Adrenal gland (tissue), 5 donors: ENCODE results near the gene TDG.

Source experiments
- CTCF ChIP-seq, 6 experiments: fragments of 450-650 bp in 4 of 6; fragments of 200-600 bp in 2 of 6; sonication (generic) in 1 of 6; IDR thresholded peaks; 1 replicate in 5 of 6; 2 replicates in 1 of 6; pipeline versions ENCODE4 v1.5.1 to v1.8.0; 2016 to 2021; ENCODE audit warnings: antibody characterized with exemption in 6 of 6, mild to moderate bottlenecking in 2 of 6, moderate library complexity in 1 of 6
- POLR2A ChIP-seq, 2 donors: fragments of 450-650 bp; IDR thresholded peaks; one replicate each; pipeline ENCODE4 v1.6.1; 2017; ENCODE audit warnings: antibody characterized with exemption in 2 of 2, mild to moderate bottlenecking in 2 of 2, moderate library complexity in 1 of 2
- donor health status: DM: no; HTN: no; CAD: no.

DNA sequence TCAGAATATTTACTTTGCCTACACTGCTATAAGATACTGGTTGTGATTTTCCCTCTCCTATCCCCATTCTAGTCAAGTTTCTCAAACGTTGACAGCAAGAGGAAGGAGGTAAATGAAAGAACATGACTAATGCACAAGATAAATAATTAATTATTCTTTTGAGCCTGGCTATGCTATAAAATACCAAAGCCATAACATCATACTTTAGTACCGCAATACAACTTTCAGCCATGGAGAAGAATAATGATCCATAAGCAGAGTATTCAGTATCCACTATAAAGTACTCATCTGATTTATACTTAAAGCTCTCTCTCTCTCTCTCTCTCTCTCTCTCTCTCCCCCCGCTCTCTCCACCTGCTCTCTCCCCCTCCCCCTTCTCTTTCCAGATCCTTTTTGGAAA lies 41.3 kb downstream of the TDG start:
- TF ChIP-seq CTCF (IDR thresholded peaks at IDR 0.05) (no peak), POLR2A (IDR thresholded peaks at IDR 0.05) (no peak)
